Measurements from ENCODE around the gene SNX21. TPM values are rescaled to one million over a fixed set of nuclear protein-coding genes. Genes with fewer than 3 reads are reported as not detected.

The SNX21 gene
- total and polyA plus RNA-seq, 9 of the 15 experiments (the other 6 are each of a cell fraction or from before 2014, with no cell fraction given): 0.10 to 1.2 (median 0.42) TPM

DNA sequence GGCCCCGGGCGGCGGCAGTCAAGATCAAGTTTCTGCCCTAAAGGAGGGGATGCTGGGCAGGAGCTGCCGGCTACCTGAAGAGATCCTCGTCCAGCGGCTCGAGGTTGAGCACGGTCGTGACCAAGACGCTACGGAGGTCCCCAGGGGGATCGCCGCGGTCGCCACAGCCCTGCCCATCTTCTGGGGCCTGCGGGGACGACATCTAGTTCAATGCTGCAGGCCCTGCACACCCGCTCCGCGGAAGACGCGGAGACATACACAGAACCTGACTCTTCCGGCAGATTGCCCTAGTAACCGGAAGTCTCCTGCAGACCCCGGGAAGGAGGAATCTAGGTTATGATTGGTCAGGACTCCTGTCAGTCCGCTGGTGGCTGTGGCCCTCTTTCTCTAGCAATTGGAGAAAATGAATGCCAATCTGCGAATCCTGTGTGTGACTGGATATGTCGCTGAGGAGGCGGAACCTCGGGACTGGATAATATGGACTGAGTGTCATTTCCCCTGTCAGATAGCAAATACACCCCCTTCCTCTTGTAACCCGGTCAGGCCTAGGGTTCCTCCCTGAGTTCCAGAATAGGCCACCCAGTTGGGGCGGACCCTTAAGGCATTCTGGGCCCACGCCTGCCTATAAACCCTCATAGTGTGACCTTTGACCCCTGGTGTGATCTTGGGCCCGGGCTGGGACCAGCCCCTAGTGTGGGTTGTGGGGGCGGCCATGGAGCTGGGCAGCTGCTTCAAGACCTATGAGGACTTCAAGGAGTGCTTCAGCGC is 23.7 kb downstream of the SNX21 start, which contains the start of the genes ACOT8 and ZSWIM3 (continued):
- TF ChIP-seq POLR2G (IDR thresholded peaks at IDR 0.05; ENCODE audit: low read depth, low read length): peak; percentile 84
- TF ChIP-seq GTF2A2 (tag; IDR thresholded peaks at IDR 0.05): no peak
- TF ChIP-seq, protein P1, sequence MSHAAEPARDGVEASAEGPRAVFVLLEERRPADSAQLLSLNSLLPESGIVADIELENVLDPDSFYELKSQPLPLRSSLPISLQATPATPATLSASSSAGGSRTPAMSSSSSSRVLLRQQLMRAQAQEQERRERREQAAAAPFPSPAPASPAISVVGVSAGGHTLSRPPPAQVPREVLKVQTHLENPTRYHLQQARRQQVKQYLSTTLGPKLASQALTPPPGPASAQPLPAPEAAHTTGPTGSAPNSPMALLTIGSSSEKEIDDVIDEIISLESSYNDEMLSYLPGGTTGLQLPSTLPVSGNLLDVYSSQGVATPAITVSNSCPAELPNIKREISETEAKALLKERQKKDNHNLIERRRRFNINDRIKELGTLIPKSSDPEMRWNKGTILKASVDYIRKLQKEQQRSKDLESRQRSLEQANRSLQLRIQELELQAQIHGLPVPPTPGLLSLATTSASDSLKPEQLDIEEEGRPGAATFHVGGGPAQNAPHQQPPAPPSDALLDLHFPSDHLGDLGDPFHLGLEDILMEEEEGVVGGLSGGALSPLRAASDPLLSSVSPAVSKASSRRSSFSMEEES (CRISPR knock-in tag; IDR thresholded peaks at IDR 0.05): no peak
- TF ChIP-seq POLR3G (IDR thresholded peaks at IDR 0.05; ENCODE audit: extremely low read depth, insufficient read length, insufficient replicate concordance): no peak
- TF ChIP-seq, protein P2, sequence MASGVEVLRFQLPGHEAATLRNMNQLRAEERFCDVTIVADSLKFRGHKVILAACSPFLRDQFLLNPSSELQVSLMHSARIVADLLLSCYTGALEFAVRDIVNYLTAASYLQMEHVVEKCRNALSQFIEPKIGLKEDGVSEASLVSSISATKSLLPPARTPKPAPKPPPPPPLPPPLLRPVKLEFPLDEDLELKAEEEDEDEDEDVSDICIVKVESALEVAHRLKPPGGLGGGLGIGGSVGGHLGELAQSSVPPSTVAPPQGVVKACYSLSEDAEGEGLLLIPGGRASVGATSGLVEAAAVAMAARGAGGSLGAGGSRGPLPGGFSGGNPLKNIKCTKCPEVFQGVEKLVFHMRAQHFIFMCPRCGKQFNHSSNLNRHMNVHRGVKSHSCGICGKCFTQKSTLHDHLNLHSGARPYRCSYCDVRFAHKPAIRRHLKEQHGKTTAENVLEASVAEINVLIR (CRISPR knock-in tag; IDR thresholded peaks at IDR 0.05): peak; percentile 36; the same call in 1 of the 2 replicates
- TF ChIP-seq ZNF311 (CRISPR knock-in tag; IDR thresholded peaks at IDR 0.05): no peak
- peak; percentile 42; the same call in 1 of the 2 replicates for TF ChIP-seq NFRKB (IDR thresholded peaks at IDR 0.05; ENCODE audit: low read depth)
- no peak for TF ChIP-seq NR1H2 (CRISPR knock-in tag; IDR thresholded peaks at IDR 0.05)
- TF ChIP-seq KDM2B (CRISPR knock-in tag; IDR thresholded peaks at IDR 0.05): no peak
- no peak for TF ChIP-seq DMBX1 (CRISPR knock-in tag; IDR thresholded peaks at IDR 0.05; ENCODE audit: borderline replicate concordance)
- peak; percentile 97 for TF ChIP-seq GABPB1 (CRISPR knock-in tag; IDR thresholded peaks at IDR 0.05)
- TF ChIP-seq FOXA3 (CRISPR knock-in tag; conservative IDR thresholded peaks at IDR 0.05 in 1 of 2, IDR thresholded peaks at IDR 0.05 in 1 of 2): no peak; a peak in 1 of 4 replicates
- no peak for TF ChIP-seq MCM3 (IDR thresholded peaks at IDR 0.05)
- no peak for TF ChIP-seq FOXK1 (CRISPR knock-in tag; IDR thresholded peaks at IDR 0.05; ENCODE audit: borderline replicate concordance)
- no peak for TF ChIP-seq ERF (CRISPR knock-in tag; IDR thresholded peaks at IDR 0.05)
- no peak for TF ChIP-seq KAT7 (CRISPR knock-in tag; IDR thresholded peaks at IDR 0.05; ENCODE audit: borderline replicate concordance)
- TF ChIP-seq RBM34 (IDR thresholded peaks at IDR 0.05; ENCODE audit: borderline replicate concordance, insufficient read depth, low read length): no peak
- TF ChIP-seq XRCC3 (IDR thresholded peaks at IDR 0.05): no peak
- TF ChIP-seq NR2C2 (CRISPR knock-in tag; IDR thresholded peaks at IDR 0.05): peak; percentile 96
- peak; percentile 99 for TF ChIP-seq NR2C2 (tag; IDR thresholded peaks at IDR 0.05)
- peak; percentile 100 for TF ChIP-seq FOS (IDR thresholded peaks at IDR 0.05; ENCODE audit: extremely low read depth, insufficient read length)
- TF ChIP-seq, protein P3, sequence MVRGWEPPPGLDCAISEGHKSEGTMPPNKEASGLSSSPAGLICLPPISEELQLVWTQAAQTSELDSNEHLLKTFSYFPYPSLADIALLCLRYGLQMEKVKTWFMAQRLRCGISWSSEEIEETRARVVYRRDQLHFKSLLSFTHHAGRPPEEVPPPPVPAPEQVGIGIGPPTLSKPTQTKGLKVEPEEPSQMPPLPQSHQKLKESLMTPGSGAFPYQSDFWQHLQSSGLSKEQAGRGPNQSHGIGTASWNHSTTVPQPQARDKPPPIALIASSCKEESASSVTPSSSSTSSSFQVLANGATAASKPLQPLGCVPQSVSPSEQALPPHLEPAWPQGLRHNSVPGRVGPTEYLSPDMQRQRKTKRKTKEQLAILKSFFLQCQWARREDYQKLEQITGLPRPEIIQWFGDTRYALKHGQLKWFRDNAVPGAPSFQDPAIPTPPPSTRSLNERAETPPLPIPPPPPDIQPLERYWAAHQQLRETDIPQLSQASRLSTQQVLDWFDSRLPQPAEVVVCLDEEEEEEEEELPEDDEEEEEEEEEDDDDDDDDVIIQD (CRISPR knock-in tag; IDR thresholded peaks at IDR 0.05): no peak
- 0 out of 2 replicates have a peak, but pooled peaks have one; percentile 24 for TF ChIP-seq ZNF197 (CRISPR knock-in tag; IDR thresholded peaks at IDR 0.05; ENCODE audit: low read depth)
